NCI-H187 (cell line): Measurements from ENCODE around the gene SVEP1.
"Not testable (repeated sequence)": the region's sequence is repeated elsewhere in the genome, so short reads cannot be mapped to it uniquely, and the experiment has no call there.

ENCODE experiments used
- DNase-seq, 2 experiments: peaks; one replicate each; lab custom pipeline; 2025; lab: John Stamatoyannopoulos, UW

The SVEP1 gene

DNA sequence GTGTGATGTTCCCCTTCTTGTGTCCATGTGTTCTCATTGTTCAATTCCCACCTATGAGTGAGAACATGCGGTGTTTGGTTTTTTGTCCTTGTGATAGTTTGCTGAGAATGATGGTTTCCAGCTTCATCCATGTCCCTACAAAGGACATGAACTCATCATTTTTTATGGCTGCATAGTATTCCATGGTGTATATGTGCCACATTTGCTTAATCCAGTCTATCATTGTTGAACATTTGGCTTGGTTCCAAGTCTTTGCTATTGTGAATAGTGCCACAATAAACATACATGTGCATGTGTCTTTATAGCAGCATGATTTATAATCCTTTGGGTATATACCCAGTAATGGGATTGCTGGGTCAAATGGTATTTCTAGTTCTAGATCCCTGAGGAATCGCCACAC lies 220.5 kb downstream of the SVEP1 start:
- DNase-seq = not testable (repeated sequence)

- DNase-seq = no peak
Measured at GRCh38 chr9:110357505-110357904, 222.0 kb downstream of the SVEP1 start.

- no peak for DNase-seq
Measured at GRCh38 chr9:110356639-110357395, 222.7 kb downstream of the SVEP1 start.

GRCh38 chr9:110355911-110356310 lies 223.6 kb downstream of the SVEP1 start:
- no peak for DNase-seq

DNA sequence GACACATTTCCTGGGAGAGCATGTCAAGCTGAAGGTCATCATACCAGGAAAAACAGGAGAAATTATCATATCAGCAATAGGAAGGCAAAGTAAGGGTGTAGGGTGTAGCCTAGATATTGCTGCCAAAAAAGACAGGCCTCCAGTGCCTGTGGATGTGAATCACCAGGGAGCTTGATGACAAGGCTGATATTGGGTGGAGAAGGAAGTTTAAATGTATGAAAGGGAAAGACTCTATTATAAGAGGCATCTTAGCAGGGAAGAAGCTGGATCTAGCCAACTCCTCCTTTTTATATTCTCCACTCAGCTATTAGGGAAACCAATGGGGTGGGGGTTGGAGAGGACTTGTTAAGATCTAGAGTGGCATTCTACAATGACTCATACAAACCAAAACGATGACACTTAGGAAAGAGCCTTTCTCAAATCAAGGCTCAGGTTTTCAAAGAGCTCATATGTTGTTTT lies 228.5 kb downstream of the SVEP1 start:
- DNase-seq = no peak

- DNase-seq = no peak
Measured at GRCh38 chr9:110346325-110346724, 233.2 kb downstream of the SVEP1 start.

DNA sequence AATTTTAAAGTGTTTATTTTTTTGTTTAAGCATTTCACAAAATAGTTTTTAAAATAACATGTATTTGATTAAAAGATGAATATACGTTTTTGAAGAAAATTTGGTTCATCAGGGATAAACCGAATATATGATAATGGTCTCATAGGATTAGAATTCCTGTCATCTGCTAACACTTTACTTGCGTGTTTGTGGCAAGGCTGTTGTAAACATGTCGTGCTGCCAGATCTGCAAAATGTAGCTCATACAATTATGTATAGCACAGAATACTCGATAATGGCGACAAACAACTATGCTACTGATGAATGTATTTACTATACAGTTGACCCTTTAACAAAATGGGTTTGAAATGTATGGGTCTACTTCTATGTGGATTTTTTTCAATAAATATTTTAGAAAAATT lies 234.7 kb downstream of the SVEP1 start:
- DNase-seq = no peak

GRCh38 chr9:110343551-110343950 lies 236.0 kb downstream of the SVEP1 start:
- DNase-seq = no peak

GRCh38 chr9:110340306-110340705 lies 239.2 kb downstream of the SVEP1 start:
- no peak for DNase-seq

GRCh38 chr9:110338143-110338542 lies 241.4 kb downstream of the SVEP1 start:
- no peak for DNase-seq

GRCh38 chr9:110337727-110338126 lies 241.8 kb downstream of the SVEP1 start, which contains the start of gene TXNDC8:
TXNDC8 (minus strand) TSS chr9:110337863.
- DNase-seq = no peak

DNA sequence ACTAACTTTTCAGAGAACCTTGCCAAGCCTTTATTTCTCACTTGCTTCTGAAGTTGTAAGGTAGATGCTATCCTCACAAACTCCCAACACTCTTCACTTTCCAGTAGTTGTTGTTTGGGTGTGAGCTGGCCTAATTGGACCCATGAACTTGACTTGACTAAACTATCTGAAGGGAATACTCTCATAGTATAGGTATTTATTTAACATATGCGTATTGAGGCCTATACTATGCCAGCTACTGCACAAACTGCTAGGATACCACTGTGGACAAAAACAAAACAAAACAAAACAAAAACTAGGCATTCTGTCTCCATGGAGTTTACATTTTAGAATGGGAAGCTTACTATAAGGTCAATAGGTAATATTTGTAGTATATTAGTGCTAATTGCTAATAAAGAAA lies 243.2 kb downstream of the SVEP1 start:
- DNase-seq = no peak

DNA sequence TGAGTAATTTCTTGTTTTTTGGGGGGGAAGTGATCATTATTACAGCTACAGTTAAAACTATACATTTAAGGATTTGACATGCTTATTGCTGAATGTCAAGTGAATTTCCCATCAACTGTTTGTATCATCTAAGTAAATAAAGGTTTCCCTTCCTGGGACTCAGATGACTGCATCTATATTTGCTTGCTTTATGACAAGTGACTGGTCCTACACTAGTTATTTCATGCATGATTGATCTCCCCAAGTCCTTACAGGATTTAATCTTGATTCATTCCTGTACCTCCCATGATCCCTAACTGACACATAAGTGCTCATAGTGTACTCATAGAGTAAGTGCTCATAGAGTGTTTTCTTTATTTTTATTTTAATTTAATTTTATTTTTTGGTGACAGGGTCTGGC lies 244.7 kb downstream of the SVEP1 start:
- DNase-seq = peak in 1 of 2 experiments; percentile 20

DNA sequence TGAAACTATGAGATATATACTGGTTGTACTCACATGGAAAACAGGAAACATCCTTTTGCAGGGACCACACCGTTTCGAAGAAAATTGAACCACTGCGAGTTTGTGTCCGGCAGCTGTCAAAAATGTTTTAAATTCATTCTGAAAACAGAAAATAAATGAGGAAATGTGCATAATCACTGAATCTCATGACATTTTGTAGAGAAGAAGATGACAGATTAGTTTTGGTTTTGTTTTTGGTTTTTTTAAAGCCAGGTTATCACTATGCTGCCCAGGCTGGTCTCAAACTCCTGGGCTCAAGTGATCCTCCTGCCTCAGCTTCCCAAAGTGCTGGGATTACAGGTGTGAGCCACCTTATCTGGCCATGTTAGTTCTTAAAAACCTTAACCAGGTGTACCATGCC lies 245.4 kb downstream of the SVEP1 start:
- DNase-seq = no peak

DNA sequence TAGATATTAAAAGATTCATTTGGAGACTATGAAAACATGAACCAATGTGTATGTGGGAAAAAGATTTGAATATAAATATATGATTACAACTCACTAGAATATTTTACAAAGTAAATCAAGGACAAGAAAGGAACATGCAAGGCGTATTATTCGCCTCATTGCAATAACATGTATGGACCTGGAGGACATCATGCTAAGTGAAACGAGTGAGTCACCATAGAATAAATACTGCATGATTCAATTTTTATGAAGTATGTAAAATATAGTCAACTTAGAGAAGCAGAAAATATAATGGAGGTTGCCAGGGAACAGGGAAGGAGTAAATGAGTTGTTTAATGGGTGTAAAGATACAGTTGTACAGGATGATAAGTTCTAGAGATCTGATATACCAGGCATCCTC lies 246.8 kb downstream of the SVEP1 start:
- DNase-seq = no peak

- no peak for DNase-seq
Measured at GRCh38 chr9:110330484-110331105, 248.9 kb downstream of the SVEP1 start.

DNA sequence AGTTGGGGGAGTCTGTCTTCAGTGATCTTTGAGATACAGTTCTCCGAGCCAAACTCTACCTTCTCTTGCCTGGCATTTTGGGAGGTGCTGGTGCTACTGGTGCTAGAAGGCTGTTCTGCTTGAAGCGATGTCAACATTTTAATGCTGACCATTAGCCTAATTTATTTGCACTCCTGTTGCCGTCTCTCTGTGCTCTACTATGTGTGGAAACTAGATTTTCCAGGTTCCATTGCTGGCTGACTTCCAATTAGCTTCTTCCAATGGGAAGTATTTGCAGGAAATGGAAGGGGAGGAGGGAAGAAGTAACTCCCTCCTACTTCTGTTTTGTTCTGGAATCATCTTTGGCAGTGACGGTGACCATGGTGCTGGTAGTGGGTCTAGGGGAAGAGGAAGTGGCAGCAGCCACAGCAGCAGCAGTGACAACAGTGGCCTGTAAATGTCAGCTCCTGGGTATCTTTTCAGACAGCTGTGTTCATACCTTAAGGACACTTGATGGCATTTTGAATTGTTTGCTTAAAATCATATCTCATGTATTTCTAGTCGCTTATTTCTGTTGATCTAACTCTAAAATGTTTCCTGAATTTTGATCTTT lies 249.8 kb downstream of the SVEP1 start:
- DNase-seq = no peak

DNA sequence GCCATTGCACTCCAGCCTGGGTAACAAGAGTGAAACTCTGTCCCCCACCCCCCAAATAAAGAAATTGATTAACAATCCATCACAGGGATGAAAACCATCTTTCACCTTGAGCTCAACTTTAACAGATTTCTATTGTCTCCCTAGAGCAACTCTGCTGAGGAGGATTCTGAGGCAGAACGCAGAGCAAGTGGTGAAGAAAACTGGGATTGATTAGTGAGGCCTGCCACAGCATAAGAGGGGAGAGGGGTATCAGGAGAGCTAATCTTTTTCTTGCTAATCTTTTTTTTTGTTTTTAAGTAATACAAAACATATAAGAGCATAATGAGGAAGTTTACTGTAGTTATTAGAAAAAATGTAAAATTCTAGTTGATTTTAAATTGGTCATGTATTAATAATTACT lies 250.8 kb downstream of the SVEP1 start:
- DNase-seq = no peak

DNA sequence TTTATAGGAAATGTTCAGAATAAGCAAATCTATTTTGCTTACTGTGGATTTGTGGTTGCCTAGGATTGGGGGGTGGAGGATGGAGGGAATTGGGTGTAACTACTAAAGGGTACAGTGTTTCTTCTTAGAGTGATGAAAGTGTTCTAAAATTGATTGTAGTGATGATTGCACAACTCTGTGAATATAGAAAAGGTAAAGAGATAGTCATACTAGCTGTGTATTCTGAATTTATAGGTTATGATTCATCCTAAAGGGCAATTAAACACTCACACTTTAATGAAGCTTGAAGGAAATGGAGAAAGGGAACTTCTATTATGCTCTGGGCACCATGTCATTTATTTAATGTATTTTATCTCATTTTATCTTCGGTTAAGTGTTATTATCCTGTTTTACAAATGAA lies 251.8 kb downstream of the SVEP1 start:
- DNase-seq = no peak

- DNase-seq = no peak
Measured at GRCh38 chr9:110323818-110324217, 255.7 kb downstream of the SVEP1 start.

GRCh38 chr9:110320651-110321445 lies 258.7 kb downstream of the SVEP1 start:
- no peak for DNase-seq

DNA sequence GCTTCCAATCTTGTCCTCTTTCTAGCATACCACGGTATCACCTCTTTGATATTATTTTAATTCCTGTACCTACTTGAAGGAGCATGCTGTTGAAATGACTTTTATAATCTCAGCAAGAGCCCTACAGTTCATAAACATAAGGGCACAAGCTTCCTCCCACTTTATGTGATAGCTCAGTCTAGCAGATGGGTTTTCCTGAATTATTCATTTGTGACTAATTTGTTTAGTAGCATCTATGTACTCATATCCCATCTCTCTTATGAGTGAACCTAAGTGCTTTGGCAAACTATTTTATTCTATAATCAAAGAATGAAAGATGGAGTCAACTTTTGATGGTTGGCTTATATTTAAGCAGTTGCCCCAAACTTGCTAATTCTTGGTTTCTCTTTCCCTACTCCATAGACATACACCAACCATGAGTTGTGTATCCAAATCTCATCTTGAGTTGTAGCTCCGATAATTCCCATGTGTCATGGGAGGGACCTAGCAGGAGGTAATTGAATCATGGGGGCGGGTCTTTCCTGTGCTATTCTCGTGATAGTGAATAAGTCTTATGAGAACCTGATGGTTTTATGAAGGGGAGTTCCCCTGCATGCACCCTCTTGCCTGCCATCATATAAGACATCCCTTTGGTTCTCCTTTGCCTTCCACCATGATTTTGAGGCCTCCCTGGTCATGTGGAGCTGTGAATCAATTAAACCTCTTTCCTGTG lies 259.6 kb downstream of the SVEP1 start:
- no peak for DNase-seq
